HG03095 (cell line): Measurements from ENCODE around the gene TMEM19.

Experiments used
- ATAC-seq: cut with Tn5 transposase; IDR thresholded peaks from one replicate; pipeline ENCODE4 v1.9.1; 2021; ENCODE audit warnings: moderate library complexity; ENCODE audit not compliant: unreplicated experiment

Gene TMEM19

DNA sequence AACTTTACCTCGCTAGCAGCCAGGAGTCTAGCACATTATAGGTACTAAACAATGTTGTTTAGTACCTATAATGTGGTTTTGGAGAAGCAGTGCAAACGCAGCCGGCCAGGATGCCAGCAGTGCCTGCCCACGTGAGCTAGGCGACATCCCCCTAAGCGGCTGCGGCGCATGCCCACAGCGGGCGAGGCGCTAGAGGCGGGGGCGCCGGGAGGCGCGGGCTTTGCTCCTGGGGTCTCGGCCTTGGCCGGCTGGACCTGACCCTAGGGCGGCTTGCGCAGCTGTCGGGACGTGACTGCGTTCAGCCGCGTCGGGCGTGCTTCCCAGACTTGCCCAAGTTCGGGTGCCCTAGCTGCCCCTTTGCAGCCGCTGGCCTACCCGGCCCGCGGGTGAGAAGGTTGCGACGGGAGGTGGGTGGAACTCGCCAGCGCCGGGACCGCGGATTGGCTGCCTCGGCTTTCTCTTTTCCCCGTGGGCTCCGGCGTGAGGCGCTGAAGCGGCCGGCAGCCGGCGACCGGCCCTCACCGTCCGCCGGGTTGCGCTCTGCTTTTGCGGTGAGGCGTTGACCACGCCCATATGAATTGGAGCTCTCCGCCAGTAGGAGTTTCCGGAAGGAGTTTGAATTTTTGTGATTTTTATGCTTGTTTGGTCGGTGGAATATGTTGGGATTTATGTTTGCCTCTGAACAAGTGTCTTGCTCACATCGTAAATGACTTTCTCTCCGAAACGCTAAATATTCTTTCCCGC lies at the start of gene TMEM19:
TSS of gene TMEM19 (plus strand) at position 169 of the 744 bp plus-strand sequence. CDS start 599 bp downstream, outside the sequence.
- peak; percentile 85 for ATAC-seq

GRCh38 chr12:71636704-71637115 lies 49.2 kb upstream of the TMEM19 start:
- ATAC-seq: peak; percentile 54

GRCh38 chr12:71638499-71638898 lies 47.4 kb upstream of the TMEM19 start:
- ATAC-seq: no peak

GRCh38 chr12:71639341-71639760 lies 46.5 kb upstream of the TMEM19 start:
- no peak for ATAC-seq

DNA sequence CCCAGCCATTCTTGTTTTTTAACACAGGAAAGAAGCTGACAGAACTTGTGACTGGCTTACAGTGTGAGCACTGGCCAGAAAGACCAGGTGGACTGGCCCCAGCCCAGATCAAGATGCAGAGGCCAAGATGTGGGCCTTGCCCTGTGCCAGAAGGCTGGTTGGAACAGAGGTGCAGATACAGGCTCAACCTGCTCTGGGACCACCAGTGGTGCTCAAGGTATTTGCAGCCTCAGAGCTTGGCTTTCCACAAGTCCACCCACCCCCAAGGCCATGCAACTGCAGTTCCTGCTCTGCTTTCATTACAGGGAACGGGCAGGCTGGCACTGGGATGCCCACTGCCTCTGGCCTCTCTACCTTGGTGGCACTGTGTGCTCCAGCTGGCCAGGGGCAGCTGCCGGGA lies 45.6 kb upstream of the TMEM19 start:
- ATAC-seq: no peak

- no peak for ATAC-seq
These were observed 44.5 kb upstream of the TMEM19 start for GRCh38 chr12:71641390-71641789.

GRCh38 chr12:71642264-71642663 lies 43.6 kb upstream of the TMEM19 start:
- ATAC-seq: no peak

DNA sequence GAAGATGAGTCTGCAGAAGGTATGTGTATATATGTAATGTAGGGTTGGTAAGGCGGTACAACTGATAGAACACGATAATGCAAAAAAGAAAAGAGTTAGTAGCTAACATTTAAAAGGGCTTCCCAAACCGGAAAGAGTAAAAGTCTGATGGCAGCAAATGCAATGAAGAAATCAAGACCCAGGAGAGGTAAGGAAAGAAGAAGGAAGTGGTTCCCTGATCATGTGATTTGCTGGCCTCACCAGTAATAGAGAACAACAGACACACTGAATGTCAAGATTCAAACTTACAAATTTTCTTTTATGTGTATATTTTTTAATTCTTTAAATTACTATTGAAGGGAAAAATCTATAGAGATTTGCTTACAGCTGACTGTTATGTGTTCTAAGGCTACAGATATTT lies 40.6 kb upstream of the TMEM19 start:
- no peak for ATAC-seq

- no peak for ATAC-seq
These were observed 39.4 kb upstream of the TMEM19 start for GRCh38 chr12:71646512-71646911.

- no peak for ATAC-seq
These were observed 37.3 kb upstream of the TMEM19 start for GRCh38 chr12:71648537-71648936.

DNA sequence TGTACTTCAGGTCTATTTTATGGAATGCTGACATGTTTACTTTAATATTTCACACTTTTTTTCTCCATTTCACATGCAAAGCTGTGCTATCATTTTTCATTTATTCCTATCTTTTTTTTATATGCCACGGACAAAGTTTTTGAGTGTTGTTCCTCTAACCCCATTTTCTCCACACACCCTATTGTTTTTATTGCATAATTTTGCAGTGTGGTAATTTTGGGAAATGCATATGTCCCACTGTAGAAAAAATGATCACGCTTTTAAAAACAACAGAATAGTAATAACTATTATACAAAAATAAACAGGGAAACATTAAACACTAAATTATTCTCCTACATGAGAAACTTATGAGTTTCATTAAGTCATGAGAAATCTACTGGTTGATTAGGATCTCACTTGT lies 36.5 kb upstream of the TMEM19 start:
- ATAC-seq: no peak

DNA sequence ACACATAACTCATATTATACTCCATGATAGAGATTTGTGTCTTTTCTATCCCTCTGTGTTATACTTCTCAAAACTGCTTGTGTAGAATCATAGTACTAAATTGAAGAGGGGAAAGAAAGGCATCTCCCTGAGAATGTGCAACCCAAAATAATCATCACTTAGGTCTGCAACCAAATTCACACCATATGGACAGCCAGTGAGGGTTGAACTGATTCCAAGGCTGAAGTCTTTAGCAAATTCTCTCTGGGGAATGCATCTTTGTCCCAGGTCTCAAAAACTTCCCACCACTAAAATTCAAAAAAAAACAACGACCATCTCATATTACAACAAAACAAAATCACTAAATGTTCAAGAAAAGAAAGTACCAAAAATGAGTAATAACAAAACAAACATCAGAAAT lies 33.2 kb upstream of the TMEM19 start:
- ATAC-seq: no peak

GRCh38 chr12:71653137-71653536 lies 32.7 kb upstream of the TMEM19 start:
- no peak for ATAC-seq

DNA sequence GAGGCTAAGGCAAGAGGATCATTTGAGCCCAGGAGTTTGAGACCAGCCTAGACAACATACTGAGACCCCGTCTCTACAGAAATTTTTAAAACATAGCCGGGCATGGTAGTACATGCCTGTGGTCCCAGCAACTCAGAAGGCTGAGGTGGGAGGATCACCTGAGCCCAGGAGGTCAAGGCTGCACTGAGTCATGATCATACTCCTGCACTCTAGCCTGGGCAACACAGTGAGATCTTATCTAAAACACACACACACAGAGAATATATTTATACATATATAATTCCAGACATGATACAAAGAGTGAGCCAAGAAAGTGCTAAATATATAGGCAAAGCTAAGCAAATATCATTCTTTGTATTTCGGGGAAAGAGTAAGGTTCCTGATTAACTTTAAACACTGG lies 31.7 kb upstream of the TMEM19 start:
- ATAC-seq: no peak

- ATAC-seq: no peak
These were observed 30.4 kb upstream of the TMEM19 start for GRCh38 chr12:71655495-71655894.

DNA sequence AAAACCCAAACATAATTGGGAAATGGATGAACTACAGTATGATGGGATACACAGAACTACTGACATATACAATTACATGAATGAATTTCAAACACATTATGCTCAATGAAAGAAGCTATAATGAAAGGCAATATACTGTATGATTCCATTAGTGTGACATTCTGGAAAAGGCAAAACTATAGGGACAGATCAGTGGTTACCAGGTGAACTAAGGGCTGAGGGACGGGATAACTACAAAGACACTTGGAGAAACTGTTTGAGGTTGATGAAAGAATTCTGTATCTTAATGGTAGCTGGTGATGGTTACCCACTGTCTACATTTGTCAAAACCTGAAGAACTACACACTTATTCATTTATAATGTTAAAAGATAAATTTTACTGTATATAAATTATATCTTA lies 30.0 kb upstream of the TMEM19 start:
- ATAC-seq: no peak

GRCh38 chr12:71656740-71657139 lies 29.1 kb upstream of the TMEM19 start:
- no peak for ATAC-seq

GRCh38 chr12:71661977-71662530 lies 23.8 kb upstream of the TMEM19 start:
- ATAC-seq: no peak

GRCh38 chr12:71662849-71663560 lies 22.9 kb upstream of the TMEM19 start:
- peak; percentile 22 for ATAC-seq

- peak; percentile 87 for ATAC-seq
These were observed 22.1 kb upstream of the TMEM19 start, which contains the start of the genes THAP2 and ZFC3H1 for GRCh38 chr12:71663561-71664410. Gene THAP2 (plus strand): TSS chr12:71664301. CDS start chr12:71664510, 209 bp downstream. Gene ZFC3H1 (minus strand): TSS chr12:71663848. CDS start chr12:71663610, 238 bp downstream.
